ENCODE data around the gene IGLON5. TPM values are rescaled to one million over a fixed set of nuclear protein-coding genes. Genes with fewer than 3 reads are reported as not detected.

Gene IGLON5
- total RNA-seq, 1 experiment from 2014 or later, result not detected

DNA sequence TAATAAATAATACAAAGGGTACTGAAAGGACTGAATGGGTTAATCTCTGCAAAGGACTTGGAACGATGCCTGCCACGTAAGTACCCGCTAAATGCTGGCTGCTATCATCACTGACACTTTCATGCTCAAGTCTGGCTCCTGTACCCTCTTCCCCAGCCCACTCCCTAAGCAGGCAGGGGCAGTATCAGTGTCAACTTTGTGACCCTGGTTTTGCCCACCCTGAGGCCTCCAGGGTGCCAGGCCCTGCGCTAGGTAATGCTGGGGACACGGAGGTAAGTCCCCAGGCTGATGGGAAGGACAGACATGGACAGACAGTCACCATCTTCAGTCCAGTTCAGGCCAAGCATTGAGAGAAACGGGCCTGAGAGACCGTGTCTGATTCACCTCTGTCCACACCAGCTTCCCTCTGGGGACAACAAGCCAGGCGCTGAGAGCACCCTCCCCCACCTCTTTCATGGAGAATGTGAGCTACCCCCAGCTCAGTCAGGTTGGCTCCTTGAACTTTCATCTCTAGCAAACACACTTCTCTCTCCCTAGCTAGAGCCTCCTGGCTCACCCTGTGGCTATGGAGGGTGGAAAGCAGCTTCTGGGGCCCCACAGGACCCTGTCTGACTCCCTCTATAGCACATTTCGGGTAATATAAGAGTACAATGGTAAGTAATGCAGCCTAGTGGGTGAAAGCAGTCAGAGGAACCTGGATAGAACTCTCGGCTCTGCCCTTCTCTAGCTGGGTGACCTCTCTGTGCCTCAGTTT lies 53.9 kb downstream of the IGLON5 start:
- H3K4me2 ChIP-seq (ENCODE audit: low read length), result peak overlapping the region; percentile 88
- no peak for DNase-seq (ENCODE audit: low read depth, low spot score)
- intact Hi-C loops (cut with micrococcal nuclease), result no loop called here
- peak overlapping the region; percentile 78 to 94 for H3K4me3 ChIP-seq (replicated peaks in 1 of 2; ENCODE audit: low read depth in 1 of 2, low read length in 2 of 2)
- peaks cover 53% of the 10 kb centered on the region for H3K79me2 ChIP-seq (ENCODE audit: insufficient read depth, low read length)
- no peaks in the 10 kb centered on the region for H3K27me3 ChIP-seq (ENCODE audit: insufficient read depth, low read length)
- TF ChIP-seq EZH2 (IDR thresholded peaks at IDR 0.05) (no peak), FOSL1 (IDR thresholded peaks at IDR 0.05; ENCODE audit: low read depth) (no peak), ELF1 (IDR thresholded peaks at IDR 0.05; ENCODE audit: borderline replicate concordance, low read depth) (no peak), POLR2AphosphoS5 (IDR thresholded peaks at IDR 0.05; ENCODE audit: low read depth, low read length) (no peak), JUND (IDR thresholded peaks at IDR 0.05) (no peak), YY1 (IDR thresholded peaks at IDR 0.05; ENCODE audit: extremely low read depth, insufficient replicate concordance, low read depth, low read length) (no peak), TCF7L2 (IDR thresholded peaks at IDR 0.05; ENCODE audit: borderline replicate concordance, extremely low read depth, insufficient read depth, insufficient read length) (no peak), EGR1 (IDR thresholded peaks at IDR 0.05; ENCODE audit: low read depth) (no peak), RAD21 (IDR thresholded peaks at IDR 0.05; ENCODE audit: low read depth) (no peak), SRF (IDR thresholded peaks at IDR 0.05; ENCODE audit: low read depth) (no peak), SP1 (IDR thresholded peaks at IDR 0.05; ENCODE audit: low read depth) (no peak), ZFX (IDR thresholded peaks at IDR 0.05) (no peak), CBX3 (IDR thresholded peaks at IDR 0.05; ENCODE audit: low read depth) (no peak)
- TF ChIP-seq, protein P1, sequence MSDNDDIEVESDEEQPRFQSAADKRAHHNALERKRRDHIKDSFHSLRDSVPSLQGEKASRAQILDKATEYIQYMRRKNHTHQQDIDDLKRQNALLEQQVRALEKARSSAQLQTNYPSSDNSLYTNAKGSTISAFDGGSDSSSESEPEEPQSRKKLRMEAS (IDR thresholded peaks at IDR 0.05), result no peak
- TF ChIP-seq, protein P2, sequence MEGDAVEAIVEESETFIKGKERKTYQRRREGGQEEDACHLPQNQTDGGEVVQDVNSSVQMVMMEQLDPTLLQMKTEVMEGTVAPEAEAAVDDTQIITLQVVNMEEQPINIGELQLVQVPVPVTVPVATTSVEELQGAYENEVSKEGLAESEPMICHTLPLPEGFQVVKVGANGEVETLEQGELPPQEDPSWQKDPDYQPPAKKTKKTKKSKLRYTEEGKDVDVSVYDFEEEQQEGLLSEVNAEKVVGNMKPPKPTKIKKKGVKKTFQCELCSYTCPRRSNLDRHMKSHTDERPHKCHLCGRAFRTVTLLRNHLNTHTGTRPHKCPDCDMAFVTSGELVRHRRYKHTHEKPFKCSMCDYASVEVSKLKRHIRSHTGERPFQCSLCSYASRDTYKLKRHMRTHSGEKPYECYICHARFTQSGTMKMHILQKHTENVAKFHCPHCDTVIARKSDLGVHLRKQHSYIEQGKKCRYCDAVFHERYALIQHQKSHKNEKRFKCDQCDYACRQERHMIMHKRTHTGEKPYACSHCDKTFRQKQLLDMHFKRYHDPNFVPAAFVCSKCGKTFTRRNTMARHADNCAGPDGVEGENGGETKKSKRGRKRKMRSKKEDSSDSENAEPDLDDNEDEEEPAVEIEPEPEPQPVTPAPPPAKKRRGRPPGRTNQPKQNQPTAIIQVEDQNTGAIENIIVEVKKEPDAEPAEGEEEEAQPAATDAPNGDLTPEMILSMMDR (IDR thresholded peaks at IDR 0.05 in 2 of 3, conservative IDR thresholded peaks at IDR 0.05 in 1 of 3; ENCODE audit: borderline replicate concordance in 1 of 3, insufficient read depth in 1 of 3, low read depth in 2 of 3, low read length in 2 of 3), result no peak
- TF ChIP-seq, protein P3, sequence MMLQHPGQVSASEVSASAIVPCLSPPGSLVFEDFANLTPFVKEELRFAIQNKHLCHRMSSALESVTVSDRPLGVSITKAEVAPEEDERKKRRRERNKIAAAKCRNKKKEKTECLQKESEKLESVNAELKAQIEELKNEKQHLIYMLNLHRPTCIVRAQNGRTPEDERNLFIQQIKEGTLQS (IDR thresholded peaks at IDR 0.05), result no peak
- ChIA-PET POLR2A (no interaction called here), RAD21 (ENCODE audit: low non-redundant PET in 1 of 2, low total read pairs in 2 of 2, uncharacterized antibody in 2 of 2, unreplicated experiment in 2 of 2) (interaction anchor here in 1 of 2 experiments (0.5 kb wide), 1 partner anchor 296 kb away, joined by 3 read pairs; no protein-coding TSS in a partner anchor), CTCF (no interaction called here)
- H3K9ac ChIP-seq (ENCODE audit: low read length), result peak overlapping the region; percentile 96
- BruUV-seq (replicated peaks), result no TSS peak
- no peak for ATAC-seq
- H2AFZ ChIP-seq (ENCODE audit: low read depth, low read length, poor library complexity, severe bottlenecking), result no peak overlapping the region
- H3K9me2 ChIP-seq (ENCODE audit: insufficient read depth), result no peaks in the 10 kb centered on the region
- H3K36me3 ChIP-seq (ENCODE audit: control insufficient read depth in 1 of 2, insufficient read depth in 2 of 2, low read length in 2 of 2), result no peaks in the 10 kb centered on the region
- peak overlapping the region; percentile 68 for H3K27ac ChIP-seq (ENCODE audit: low read depth, low read length)
- H3K9me3 ChIP-seq (ENCODE audit: control insufficient read depth in 1 of 2, insufficient read depth in 1 of 2, low read depth in 1 of 2, low read length in 2 of 2), result no peaks in the 10 kb centered on the region
- no peaks in the 10 kb centered on the region for H4K20me1 ChIP-seq (ENCODE audit: insufficient read depth)
- H3K4me1 ChIP-seq (ENCODE audit: control insufficient read depth in 1 of 2, insufficient read depth in 2 of 2, low read length in 2 of 2), result peaks cover 38 to 60% of the 10 kb centered on the region in 2 experiments
